OCI-LY3 (cell line): Measurements from ENCODE around the gene MTMR11.

Experiments
- H2AFZ ChIP-seq: fragments of 200-600, 300-600 bp; shearing (Covaris generic); 2 replicates; pipeline ENCODE4 v1.6.0; 2014; ENCODE audit warnings: antibody characterized with exemption, low read depth, low read length
- H3K27ac ChIP-seq: fragments of 200-600, 300-600 bp; sonication (generic); 2 replicates; pipeline ENCODE4 v1.5.1; 2014; ENCODE audit warnings: mild to moderate bottlenecking, low read length, moderate library complexity, mixed read lengths
- H3K27me3 ChIP-seq: fragments of 200-600, 300-600 bp; sonication (generic); 2 replicates; pipeline ENCODE4 v1.6.1; 2014; ENCODE audit warnings: low read depth, low read length, mixed read lengths
- H3K36me3 ChIP-seq: fragments of 200-600, 300-600 bp; sonication (generic); replicated peaks from 2 replicates; pipeline ENCODE3; 2014; ENCODE audit warnings: low read depth, low read length, mixed read lengths
- H3K4me1 ChIP-seq: fragments of 300-600, 200-600 bp; sonication (generic); 2 replicates; pipeline ENCODE4 v1.6.1; 2014; ENCODE audit warnings: low read length, mixed read lengths
- H3K4me2 ChIP-seq: fragments of 200-600, 300-600 bp; sonication (generic); 2 replicates; pipeline ENCODE4 v1.6.1; 2014; ENCODE audit warnings: low read length, mixed read lengths
- H3K4me3 ChIP-seq: fragments of 300-600, 200-600 bp; sonication (generic); 2 replicates; pipeline ENCODE4 v1.5.1; 2014; ENCODE audit warnings: antibody characterized with exemption, mild to moderate bottlenecking, low read length, moderate library complexity
- H3K79me2 ChIP-seq: fragments of 300-600, 200-600 bp; shearing (Covaris generic); 2 replicates; pipeline ENCODE4 v1.6.1; 2014; ENCODE audit warnings: mild to moderate bottlenecking, low read length, mixed read lengths
- H3K9ac ChIP-seq: fragments of 300-600, 200-600 bp; shearing (Covaris generic); 2 replicates; pipeline ENCODE4 v1.6.0; 2014; ENCODE audit warnings: mild to moderate bottlenecking, low read length, moderate library complexity
- H3K9me3 ChIP-seq: fragments of 200-600, 300-600 bp; shearing (Covaris generic); 2 replicates; pipeline ENCODE4 v1.6.1; 2014; ENCODE audit warnings: low read length, mixed read lengths; ENCODE audit not compliant: insufficient read depth
- H4K20me1 ChIP-seq: fragments of 200-600, 300-600 bp; sonication (generic); 2 replicates; pipeline ENCODE4 v1.6.1; 2016; ENCODE audit warnings: low read length, mixed read lengths; ENCODE audit not compliant: insufficient read depth
- CTCF ChIP-seq: fragments of 200-600, 300-600 bp; sonication (generic); IDR thresholded peaks from 2 replicates; pipeline ENCODE4 v1.5.1; 2014; ENCODE audit warnings: antibody characterized with exemption, low read length, low read depth
- EZH2phosphoT487 ChIP-seq: fragments of 200-600 bp; shearing (Covaris generic); IDR thresholded peaks from 2 replicates; pipeline ENCODE4 v1.6.1; 2018; ENCODE audit warnings: antibody characterized with exemption, mixed run types, low read depth

Gene MTMR11

GRCh38 chr1:149881876-149882275 is 54.8 kb downstream of the MTMR11 start:
- no peak for TF ChIP-seq EZH2phosphoT487
- no peak for TF ChIP-seq CTCF
- H4K20me1 ChIP-seq = no peaks in the 10 kb centered on the region
- H3K79me2 ChIP-seq = peaks cover 12% of the 10 kb centered on the region; the same call in 1 of the 2 replicates
- no peak overlapping the region for H3K4me3 ChIP-seq
- no peak overlapping the region for H3K27ac ChIP-seq
- no peak overlapping the region for H3K9ac ChIP-seq
- H3K4me1 ChIP-seq = peaks cover 17% of the 10 kb centered on the region
- H3K36me3 ChIP-seq = no peaks in the 10 kb centered on the region
- H3K4me2 ChIP-seq = no peak overlapping the region
- H3K9me3 ChIP-seq = no peaks in the 10 kb centered on the region
- H2AFZ ChIP-seq = no peak overlapping the region
- no peaks in the 10 kb centered on the region for H3K27me3 ChIP-seq

- H3K4me1 ChIP-seq = peaks cover 10% of the 10 kb centered on the region
- TF ChIP-seq CTCF (no peak), EZH2phosphoT487 (no peak)
- no peak overlapping the region for H2AFZ ChIP-seq
- no peak overlapping the region for H3K9ac ChIP-seq
- H3K4me2 ChIP-seq = no peak overlapping the region
- no peaks in the 10 kb centered on the region for H4K20me1 ChIP-seq
- no peaks in the 10 kb centered on the region for H3K36me3 ChIP-seq
- no peak overlapping the region for H3K27ac ChIP-seq
- H3K4me3 ChIP-seq = no peak overlapping the region
- no peaks in the 10 kb centered on the region for H3K27me3 ChIP-seq
- peaks cover 9% of the 10 kb centered on the region; the same call in 1 of the 2 replicates for H3K79me2 ChIP-seq
- no peaks in the 10 kb centered on the region for H3K9me3 ChIP-seq
Observed at GRCh38 chr1:149879556-149879955, 57.1 kb downstream of the MTMR11 start.
